Gastroesophageal sphincter (tissue), 3 donors: ENCODE measurements around the gene IPO13.

Source experiments
- EP300 ChIP-seq: sonication (generic); formaldehyde crosslinking; IDR thresholded peaks from one replicate; pipeline ENCODE4 v1.6.1; 2017; ENCODE audit warnings: antibody characterized with exemption, mild to moderate bottlenecking
- POLR2A ChIP-seq, 2 donors: fragments of 450-650 bp; IDR thresholded peaks; one replicate each; pipeline ENCODE4 v1.6.1; 2017; ENCODE audit warnings: antibody characterized with exemption in 2 of 2, mild to moderate bottlenecking in 2 of 2, moderate library complexity in 1 of 2
- TF ChIP-seq, protein P1 (sequence below), 4 experiments: fragments of 200-600 bp in 2 of 4; fragments of 450-650 bp in 2 of 4; sonication (generic) in 1 of 4; IDR thresholded peaks; one replicate each; pipeline ENCODE4 v1.5.1; 2017 to 2019; ENCODE audit warnings: antibody characterized with exemption in 4 of 4, mild to moderate bottlenecking in 2 of 4, moderate library complexity in 2 of 4

DNA sequence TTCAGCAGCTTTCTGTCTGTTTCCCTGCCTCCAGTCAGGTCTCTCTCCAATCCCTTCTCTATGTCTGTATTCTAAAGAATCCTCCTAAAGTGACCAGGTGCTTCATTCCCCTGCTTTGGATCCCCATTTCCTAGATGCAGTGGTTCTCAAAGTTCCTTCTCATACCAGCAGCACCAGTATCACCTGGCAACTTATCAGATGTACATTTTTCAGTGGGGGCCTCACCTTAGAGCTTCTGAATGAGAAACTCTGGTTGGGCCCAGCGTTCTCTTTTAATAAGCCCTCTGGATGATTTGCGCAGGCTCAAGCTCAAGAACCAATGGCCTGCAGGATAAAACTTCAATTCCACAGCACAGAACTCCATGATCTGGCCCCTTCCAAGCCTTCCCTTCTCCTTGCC, 38.5 kb upstream of the IPO13 start:
- TF ChIP-seq, protein P1, sequence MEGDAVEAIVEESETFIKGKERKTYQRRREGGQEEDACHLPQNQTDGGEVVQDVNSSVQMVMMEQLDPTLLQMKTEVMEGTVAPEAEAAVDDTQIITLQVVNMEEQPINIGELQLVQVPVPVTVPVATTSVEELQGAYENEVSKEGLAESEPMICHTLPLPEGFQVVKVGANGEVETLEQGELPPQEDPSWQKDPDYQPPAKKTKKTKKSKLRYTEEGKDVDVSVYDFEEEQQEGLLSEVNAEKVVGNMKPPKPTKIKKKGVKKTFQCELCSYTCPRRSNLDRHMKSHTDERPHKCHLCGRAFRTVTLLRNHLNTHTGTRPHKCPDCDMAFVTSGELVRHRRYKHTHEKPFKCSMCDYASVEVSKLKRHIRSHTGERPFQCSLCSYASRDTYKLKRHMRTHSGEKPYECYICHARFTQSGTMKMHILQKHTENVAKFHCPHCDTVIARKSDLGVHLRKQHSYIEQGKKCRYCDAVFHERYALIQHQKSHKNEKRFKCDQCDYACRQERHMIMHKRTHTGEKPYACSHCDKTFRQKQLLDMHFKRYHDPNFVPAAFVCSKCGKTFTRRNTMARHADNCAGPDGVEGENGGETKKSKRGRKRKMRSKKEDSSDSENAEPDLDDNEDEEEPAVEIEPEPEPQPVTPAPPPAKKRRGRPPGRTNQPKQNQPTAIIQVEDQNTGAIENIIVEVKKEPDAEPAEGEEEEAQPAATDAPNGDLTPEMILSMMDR (IDR thresholded peaks at IDR 0.05): no peak
- TF ChIP-seq EP300 (no peak), POLR2A (IDR thresholded peaks at IDR 0.05) (no peak)
